GM18909 (cell line): ENCODE measurements around the gene DPH1.
A peak's percentile ranks its signal among the peaks of the same experiment; 100 is the strongest.

Experiments
- ATAC-seq: cut with Tn5 transposase; IDR thresholded peaks from one replicate; pipeline ENCODE4 v1.9.1; 2021; ENCODE audit warnings: mild to moderate bottlenecking; ENCODE audit not compliant: unreplicated experiment, poor library complexity

The DPH1 gene

GRCh38 chr17:2074919-2075318, 45.0 kb downstream of the DPH1 start:
- ATAC-seq: no peak

DNA sequence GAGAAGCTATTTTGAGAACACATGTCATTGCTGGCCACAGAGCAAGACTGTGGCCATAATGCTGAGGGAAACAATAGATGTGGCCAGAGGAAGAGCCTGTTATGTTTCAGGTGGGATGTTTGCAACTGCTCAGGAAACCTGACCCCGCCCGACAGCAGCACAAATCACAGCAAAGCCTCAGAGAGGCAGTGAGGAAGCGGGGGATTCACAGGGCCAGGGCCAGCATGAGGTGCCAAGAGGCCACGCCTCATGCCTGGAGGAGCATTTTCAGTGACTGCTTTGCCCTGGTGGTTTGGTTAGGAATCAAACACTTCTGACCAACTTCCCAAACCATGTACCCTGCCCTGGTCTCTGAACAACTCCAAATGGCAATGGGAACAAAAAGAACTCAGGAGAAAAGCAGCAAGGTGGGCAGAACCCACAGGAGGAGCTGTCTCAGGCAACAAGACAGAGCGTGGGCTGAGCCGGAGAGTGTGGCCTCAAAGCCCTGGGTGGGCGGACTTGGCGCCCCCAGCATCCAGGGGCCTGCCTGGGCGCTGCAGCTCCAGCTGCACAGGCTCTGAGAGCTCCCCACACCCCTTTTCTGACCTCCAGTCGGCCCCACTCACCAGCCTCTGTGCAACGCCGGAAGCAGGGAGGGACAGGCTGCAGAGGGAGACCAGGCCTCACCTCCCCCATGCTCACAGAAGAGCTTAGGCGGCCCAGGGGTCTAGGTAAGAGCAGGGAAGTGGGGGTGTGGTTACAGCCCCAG, 45.6 kb downstream of the DPH1 start:
- no peak for ATAC-seq

GRCh38 chr17:2076087-2076984, 46.4 kb downstream of the DPH1 start:
- ATAC-seq: no peak

GRCh38 chr17:2077040-2077439, 47.1 kb downstream of the DPH1 start:
- no peak for ATAC-seq

GRCh38 chr17:2081564-2081963, 51.6 kb downstream of the DPH1 start:
- no peak for ATAC-seq

- no peak for ATAC-seq
Measured at GRCh38 chr17:2082003-2082781, 52.2 kb downstream of the DPH1 start.

DNA sequence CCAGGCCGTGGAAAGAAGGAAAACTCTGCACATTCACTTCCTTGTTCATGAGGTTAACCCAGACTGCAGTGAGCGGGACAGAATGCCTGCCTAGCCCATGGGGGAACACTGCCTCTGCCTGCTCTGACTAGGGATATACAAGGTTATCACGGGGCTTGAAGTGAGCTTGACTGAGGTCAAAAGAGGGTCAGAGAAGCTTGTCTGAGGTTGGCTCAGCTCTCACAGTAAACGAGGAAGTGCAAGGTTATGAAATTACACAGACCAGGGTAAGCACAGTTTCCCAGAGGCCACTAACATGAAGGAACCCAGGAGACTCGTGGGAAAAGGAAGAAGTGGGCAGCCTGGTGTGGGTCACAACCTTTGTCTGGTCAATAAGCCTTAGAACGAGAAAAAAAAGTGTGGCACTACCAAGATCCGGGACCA, 53.7 kb downstream of the DPH1 start:
- ATAC-seq: peak; percentile 51

DNA sequence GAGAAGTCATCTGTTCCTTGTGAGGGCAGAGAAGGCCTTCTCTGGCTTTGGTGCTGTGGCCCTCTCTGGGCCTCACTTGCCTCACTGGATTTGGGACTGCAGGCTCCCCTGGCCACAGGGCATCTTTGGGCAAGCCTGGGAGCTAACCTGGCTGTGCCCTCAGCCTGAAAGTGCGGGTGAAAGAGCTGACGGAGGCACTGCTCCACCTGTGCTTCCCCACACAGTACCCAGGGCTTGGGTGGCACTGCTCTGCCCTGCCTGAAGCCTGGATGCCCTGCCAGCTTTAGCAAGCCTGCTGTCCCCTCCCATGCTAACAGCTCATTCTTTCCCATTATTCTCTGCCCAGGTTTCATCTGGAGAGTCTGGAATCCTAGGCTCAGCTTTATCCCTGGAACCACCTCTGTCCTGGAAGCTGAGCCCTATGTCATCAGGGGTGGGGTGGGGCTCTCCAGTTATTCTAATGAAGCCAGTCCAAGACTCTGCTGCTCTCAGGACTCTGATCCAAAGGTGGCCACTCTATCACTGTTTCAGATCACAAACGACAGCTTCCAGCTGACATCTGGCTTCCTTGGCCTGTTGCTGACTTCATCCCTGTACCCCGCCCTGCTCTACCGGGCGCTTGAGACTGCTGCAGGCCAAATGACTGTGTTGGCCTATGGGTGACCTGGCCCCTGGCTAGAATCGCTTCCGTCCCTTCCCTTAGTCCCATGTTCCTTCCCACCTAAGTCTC, 54.2 kb downstream of the DPH1 start:
- peak; percentile 11 for ATAC-seq

DNA sequence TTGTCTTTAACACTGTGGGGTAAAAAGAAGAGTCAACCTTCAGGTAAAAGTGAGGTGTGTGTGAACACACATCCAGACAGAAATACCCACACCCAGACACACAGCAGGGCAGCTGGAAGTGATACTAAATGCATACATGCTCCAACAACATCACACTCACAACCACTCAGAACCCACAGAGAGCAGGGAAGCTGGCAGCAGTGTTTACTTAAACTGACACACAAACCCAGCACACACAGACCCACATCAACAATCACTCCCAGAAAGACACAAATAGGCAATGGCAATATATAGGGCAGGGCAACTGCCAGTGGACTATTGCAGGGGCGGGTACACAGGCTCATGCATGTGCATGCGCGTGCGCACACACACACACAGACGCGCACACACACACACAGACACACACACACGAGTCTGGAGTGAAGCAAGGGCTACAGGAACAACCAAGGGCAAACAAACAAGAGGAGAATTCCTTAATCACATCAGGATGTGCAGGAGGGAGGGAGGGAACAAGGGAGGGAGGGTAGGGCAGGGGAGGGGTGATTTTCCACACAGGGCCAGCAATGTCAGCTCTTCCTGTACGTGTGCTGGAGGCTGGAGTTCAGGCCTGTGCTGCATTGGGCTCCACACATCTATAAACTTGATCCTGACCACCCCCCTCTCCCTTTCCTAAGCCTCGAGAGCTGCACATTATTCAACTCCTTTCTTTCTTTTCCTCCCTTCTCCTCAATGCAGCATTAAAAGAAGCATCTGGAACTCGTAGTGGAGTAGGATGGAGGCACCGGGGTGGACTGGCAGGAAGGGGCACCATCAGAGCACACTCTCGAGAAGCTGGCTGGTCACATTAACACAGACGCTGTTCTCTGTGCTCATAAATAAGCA, 55.1 kb downstream of the DPH1 start:
- ATAC-seq: no peak

- no peak for ATAC-seq
Measured at GRCh38 chr17:2085648-2085949, 55.6 kb downstream of the DPH1 start.

GRCh38 chr17:2086306-2086705, 56.4 kb downstream of the DPH1 start:
- ATAC-seq: no peak

- peak; percentile 49 for ATAC-seq
Measured at GRCh38 chr17:2087597-2088211, 57.8 kb downstream of the DPH1 start.

DNA sequence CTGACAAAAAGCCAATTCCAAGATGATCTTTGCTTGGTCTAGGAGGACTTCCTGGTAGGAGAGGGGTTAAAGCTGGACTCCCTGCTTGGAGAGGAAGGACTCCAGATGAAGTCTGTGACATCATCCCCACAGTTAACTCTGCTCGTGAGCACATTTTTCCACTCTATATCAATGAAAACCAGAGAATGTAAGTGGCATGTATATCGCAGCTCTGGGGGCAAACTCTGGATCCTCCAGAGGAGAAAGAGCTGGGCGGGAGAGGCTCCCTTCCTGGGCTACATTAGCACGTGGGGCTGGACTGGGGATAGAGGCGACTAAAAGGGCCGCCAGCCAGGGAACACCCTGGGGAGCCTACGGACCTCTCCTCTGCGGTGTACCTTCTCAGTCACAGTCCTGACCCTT, 59.1 kb downstream of the DPH1 start:
- ATAC-seq: peak; percentile 22

- no peak for ATAC-seq
Measured at GRCh38 chr17:2090210-2090641, 60.3 kb downstream of the DPH1 start.

GRCh38 chr17:2090804-2091534, 61.0 kb downstream of the DPH1 start:
- no peak for ATAC-seq

DNA sequence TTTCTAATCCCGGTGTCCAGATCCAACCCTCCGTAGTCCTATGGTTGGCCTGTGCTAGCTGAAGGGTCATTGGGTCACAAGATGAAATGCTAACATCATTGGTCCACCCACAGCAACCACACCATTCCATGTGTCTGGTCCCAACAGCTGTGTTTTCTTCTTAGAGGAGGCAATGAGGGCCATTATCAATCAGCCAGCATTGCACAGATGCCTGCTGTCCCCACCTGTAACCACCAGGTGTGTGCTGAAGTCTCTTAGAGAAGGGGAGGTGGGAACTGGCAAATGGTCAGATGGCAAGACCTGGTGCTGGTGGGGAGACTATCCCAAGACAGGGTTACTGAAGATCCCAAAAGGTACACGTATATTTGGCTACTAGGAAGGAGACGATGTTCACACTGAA, 62.3 kb downstream of the DPH1 start:
- ATAC-seq: no peak

- ATAC-seq: no peak
Measured at GRCh38 chr17:2093349-2093748, 63.4 kb downstream of the DPH1 start.
